IPS-18a (cell line): ENCODE data around the gene PRSS1.
"Not testable (repeated sequence)": the region's sequence is repeated elsewhere in the genome, so short reads cannot be mapped to it uniquely, and the experiment has no call there.

Source experiments
- H3K27ac ChIP-seq: one replicate; pipeline ENCODE4 v1.5.1; 2013; ENCODE audit warnings: low read length
- H3K27me3 ChIP-seq: one replicate; pipeline ENCODE4 v1.6.1; 2013; ENCODE audit warnings: mild to moderate bottlenecking, low read length; ENCODE audit not compliant: control insufficient read depth, insufficient read depth
- H3K36me3 ChIP-seq: one replicate; pipeline ENCODE4 v1.6.1; 2013; ENCODE audit warnings: low read depth, low read length; ENCODE audit not compliant: control insufficient read depth
- H3K4me1 ChIP-seq: one replicate; pipeline ENCODE4 v1.6.1; 2013; ENCODE audit warnings: low read depth, low read length; ENCODE audit not compliant: control insufficient read depth
- H3K4me3 ChIP-seq: one replicate; pipeline ENCODE4 v1.5.1; 2013; ENCODE audit warnings: low read length
- H3K9ac ChIP-seq: one replicate; pipeline ENCODE4 v1.6.1; 2013; ENCODE audit warnings: mild to moderate bottlenecking, low read length, moderate library complexity
- H3K9me3 ChIP-seq: one replicate; pipeline ENCODE4 v1.6.1; 2013; ENCODE audit warnings: low read depth, low read length; ENCODE audit not compliant: control insufficient read depth

PRSS1 gene

DNA sequence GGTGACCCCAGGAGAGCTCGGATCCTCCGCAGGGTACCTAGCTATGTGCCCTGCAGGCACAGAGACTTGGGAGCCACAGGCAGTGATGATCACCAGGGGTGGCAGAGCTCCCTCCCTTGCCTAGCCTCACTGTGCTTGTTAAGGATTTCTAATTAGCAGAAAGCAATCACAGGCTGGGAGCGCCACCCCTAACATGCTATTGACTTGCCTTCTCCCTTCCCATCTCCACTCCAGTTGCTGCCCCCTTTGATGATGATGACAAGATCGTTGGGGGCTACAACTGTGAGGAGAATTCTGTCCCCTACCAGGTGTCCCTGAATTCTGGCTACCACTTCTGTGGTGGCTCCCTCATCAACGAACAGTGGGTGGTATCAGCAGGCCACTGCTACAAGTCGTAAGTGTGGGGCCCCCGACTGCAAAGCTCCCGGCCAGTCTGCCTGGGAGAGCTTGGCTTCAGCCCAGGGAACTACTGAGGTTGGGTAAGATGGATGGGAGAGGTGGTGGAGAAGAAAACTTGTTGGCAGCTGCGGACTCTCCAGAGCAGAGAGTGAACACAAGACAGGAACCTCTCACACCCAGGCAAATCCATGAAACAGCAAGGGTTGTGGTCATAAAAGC, 1.2 kb downstream of the PRSS1 start:
- H3K9ac ChIP-seq: no peak overlapping the region
- H3K4me3 ChIP-seq: no peak overlapping the region
- no peaks in the 10 kb centered on the region for H3K4me1 ChIP-seq
- no peaks in the 10 kb centered on the region for H3K27me3 ChIP-seq
- H3K27ac ChIP-seq: no peak overlapping the region
- no peaks in the 10 kb centered on the region for H3K9me3 ChIP-seq
- no peaks in the 10 kb centered on the region for H3K36me3 ChIP-seq

DNA sequence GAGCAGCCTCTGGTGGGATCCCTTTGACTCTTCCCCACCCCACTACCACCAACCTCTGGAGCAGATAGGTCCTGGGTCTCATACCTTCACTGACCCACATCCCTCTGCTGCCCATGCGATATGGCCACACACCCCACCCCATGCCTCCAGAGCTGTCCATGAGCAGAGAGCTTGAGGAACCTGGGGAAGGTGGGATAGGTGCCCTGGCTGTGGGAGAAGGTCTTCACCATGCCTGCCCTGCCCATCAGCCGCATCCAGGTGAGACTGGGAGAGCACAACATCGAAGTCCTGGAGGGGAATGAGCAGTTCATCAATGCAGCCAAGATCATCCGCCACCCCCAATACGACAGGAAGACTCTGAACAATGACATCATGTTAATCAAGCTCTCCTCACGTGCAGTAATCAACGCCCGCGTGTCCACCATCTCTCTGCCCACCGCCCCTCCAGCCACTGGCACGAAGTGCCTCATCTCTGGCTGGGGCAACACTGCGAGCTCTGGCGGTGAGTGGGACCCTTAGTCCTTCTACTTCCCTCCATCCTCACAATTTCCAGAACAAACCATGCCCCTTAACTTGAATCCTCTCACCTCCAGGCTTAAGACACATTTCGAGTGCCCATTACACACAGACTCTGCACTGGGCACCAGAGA, 2.4 kb downstream of the PRSS1 start:
- not testable (repeated sequence) for H3K9ac ChIP-seq, H3K4me3 ChIP-seq, H3K27ac ChIP-seq, H3K36me3 ChIP-seq, H3K9me3 ChIP-seq, H3K4me1 ChIP-seq, H3K27me3 ChIP-seq

DNA sequence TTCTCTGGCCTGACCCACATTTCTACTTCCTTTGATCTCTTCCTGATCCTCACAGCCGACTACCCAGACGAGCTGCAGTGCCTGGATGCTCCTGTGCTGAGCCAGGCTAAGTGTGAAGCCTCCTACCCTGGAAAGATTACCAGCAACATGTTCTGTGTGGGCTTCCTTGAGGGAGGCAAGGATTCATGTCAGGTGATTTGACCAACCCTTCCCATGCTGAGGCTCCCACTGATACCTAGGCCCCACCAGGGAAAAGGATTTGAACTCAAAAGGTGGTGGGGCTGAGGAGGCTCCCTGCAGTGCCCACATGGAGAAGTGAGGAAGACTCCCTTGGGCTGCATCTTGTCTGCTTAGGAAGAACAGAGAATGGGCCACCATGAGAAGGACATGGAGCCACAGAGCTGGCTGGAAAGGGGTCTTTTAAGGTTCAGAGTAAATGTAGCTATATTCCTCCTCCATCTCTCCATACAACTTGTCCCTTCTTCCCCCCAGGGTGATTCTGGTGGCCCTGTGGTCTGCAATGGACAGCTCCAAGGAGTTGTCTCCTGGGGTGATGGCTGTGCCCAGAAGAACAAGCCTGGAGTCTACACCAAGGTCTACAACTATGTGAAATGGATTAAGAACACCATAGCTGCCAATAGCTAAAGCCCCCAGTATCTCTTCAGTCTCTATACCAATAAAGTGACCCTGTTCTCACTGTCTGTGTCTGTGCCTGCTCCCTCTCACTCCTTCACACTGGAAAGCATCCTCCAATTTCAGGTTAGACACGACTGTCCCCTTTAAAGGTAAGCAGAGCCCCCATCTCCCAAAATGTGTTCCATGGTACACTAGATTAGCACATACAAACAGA, 3.3 kb downstream of the PRSS1 start:
- no peaks in the 10 kb centered on the region for H3K27me3 ChIP-seq
- no peaks in the 10 kb centered on the region for H3K9me3 ChIP-seq
- H3K4me3 ChIP-seq: no peak overlapping the region
- H3K4me1 ChIP-seq: no peaks in the 10 kb centered on the region
- H3K9ac ChIP-seq: no peak overlapping the region
- H3K36me3 ChIP-seq: no peaks in the 10 kb centered on the region
- no peak overlapping the region for H3K27ac ChIP-seq

DNA sequence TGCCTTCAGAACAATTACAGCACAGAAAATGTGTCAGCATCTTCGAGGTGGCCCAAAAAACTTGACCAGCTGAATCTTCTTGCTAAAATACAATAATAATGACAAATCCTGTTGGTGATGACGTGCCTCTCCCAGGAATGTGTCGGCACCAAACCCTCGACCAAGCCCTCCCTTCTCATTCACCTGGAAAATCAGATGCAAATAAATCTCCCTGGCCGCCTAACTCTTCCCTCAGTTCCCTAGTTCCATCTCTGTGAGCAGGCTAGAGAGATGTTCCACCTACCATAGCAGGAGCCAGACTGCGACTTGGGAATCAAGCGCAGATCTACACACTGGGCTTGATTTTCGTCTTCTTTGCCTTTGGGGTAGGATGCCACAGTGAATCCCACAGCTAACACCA, 4.1 kb downstream of the PRSS1 start:
- Histone ChIP-seq H3K9ac (no peak overlapping the region), H3K27ac (no peak overlapping the region), H3K4me1 (no peaks in the 10 kb centered on the region), H3K36me3 (no peaks in the 10 kb centered on the region), H3K9me3 (no peaks in the 10 kb centered on the region), H3K4me3 (no peak overlapping the region), H3K27me3 (no peaks in the 10 kb centered on the region)

DNA sequence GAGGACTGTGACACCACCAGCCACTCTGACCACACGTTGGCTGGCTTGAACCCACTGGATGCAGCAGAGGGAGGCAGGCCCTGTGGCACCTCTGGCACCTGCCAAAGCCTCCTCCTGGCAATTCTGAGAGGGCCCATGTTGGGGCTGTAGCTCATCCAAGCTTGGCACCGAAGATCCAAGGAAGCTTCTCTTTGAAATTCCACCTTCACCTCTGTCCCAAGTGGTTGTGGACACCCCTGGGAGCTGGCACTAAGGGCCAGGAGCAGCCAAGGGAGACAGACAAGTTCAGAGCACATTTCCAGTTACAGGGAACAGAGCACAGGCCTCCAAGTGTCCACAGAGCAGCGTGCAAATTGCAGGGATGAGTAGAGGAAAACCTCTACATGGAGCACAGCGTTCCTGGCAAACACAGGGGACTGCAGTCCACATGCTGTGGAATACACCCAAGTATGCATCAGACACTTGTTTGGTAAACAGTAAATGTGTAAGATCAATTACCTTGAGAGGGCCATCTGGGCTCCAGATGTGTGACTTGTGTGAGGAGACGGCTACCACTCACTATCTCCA, 4.7 kb downstream of the PRSS1 start:
- not testable (repeated sequence) for H3K36me3 ChIP-seq, H3K9ac ChIP-seq, H3K9me3 ChIP-seq, H3K27me3 ChIP-seq, H3K4me3 ChIP-seq, H3K27ac ChIP-seq, H3K4me1 ChIP-seq

DNA sequence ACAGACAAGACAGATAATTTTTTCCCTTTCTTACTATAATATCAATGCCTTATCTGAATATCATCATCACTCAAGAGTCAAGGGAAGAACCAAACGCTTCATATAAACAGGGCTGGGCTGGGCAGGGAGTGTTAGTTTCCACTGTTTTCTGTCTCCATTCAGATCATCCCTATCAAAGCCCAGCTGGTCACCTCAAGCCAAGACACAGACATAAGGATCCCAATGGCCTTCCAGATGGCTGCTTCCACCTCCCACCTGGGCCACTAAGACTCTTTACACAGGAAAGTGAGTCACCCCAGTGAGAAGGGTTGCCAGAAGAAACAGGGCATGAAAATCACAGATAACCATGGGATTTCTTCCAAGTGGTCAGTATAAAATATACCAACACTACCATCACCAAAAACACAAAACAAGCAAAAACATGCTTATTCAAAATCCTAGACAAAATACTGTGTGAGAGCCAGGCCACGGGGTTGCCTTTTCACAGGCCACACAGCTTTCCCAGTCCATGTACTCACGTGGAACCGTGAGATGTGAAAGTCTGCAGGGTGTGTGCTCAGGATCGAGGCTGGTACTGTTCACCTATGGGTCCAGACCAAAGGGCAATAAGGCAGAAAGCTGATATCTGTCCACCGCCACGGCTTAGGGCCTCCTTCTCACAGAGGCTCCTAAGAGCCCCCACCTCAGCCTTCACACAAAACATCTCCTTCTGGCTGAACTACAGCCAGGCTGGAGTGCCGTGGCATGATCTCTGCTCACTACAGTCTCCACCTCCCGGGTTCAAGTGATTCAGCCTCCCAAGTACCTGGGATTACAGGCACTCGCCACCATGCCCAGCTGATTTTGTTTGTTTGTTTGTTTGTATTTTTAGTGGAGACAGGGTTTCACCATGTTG, 5.7 kb downstream of the PRSS1 start:
- H3K4me3 ChIP-seq: no peak overlapping the region
- H3K9ac ChIP-seq: no peak overlapping the region
- no peaks in the 10 kb centered on the region for H3K27me3 ChIP-seq
- no peak overlapping the region for H3K27ac ChIP-seq
- H3K36me3 ChIP-seq: no peaks in the 10 kb centered on the region
- H3K4me1 ChIP-seq: no peaks in the 10 kb centered on the region
- no peaks in the 10 kb centered on the region for H3K9me3 ChIP-seq

DNA sequence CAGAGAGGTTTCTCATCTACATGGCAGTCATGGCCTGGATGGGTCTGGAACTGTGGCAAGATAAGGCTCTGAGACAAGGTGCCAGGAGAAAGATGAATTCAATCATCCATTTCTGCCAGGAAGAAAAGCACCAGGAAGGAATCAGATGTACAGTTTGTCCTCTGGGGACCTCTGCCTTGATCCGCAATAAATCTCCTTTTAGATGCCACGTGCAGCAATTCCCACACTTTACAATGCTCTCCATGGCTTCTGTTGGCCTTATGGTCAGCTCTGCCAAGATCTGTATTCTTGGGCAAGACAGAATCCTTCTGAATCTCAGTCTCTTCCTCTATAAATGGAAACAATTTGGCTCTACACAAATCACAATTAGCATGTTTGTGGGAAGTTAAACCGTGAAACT, 9.0 kb downstream of the PRSS1 start:
- H3K4me3 ChIP-seq, H3K36me3 ChIP-seq, H3K9ac ChIP-seq, H3K27ac ChIP-seq, H3K27me3 ChIP-seq, H3K4me1 ChIP-seq, H3K9me3 ChIP-seq: not testable (repeated sequence)

DNA sequence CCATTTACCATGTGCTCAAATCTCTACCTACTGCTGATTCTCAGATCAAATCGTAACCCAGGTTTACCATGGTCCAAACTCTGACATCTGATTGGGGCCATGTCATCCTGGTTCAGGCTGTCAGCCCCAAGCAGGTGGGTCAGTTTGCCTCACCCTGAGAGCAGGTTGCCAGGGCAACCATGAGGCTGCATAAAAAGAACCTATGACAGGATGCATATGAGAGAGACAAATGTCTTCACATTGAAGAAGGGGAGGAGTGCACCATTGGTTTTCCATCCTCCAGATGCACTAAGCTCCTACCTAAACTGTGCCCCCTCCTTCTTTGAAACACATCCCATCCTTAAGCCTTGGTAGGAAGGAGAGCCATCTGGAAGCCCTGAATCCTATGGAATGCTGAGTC, 10.2 kb downstream of the PRSS1 start:
- no peak overlapping the region for H3K27ac ChIP-seq
- no peak overlapping the region for H3K4me3 ChIP-seq
- no peak overlapping the region for H3K9ac ChIP-seq
- no peaks in the 10 kb centered on the region for H3K36me3 ChIP-seq
- H3K27me3 ChIP-seq: no peaks in the 10 kb centered on the region
- H3K4me1 ChIP-seq: no peaks in the 10 kb centered on the region
- no peaks in the 10 kb centered on the region for H3K9me3 ChIP-seq

DNA sequence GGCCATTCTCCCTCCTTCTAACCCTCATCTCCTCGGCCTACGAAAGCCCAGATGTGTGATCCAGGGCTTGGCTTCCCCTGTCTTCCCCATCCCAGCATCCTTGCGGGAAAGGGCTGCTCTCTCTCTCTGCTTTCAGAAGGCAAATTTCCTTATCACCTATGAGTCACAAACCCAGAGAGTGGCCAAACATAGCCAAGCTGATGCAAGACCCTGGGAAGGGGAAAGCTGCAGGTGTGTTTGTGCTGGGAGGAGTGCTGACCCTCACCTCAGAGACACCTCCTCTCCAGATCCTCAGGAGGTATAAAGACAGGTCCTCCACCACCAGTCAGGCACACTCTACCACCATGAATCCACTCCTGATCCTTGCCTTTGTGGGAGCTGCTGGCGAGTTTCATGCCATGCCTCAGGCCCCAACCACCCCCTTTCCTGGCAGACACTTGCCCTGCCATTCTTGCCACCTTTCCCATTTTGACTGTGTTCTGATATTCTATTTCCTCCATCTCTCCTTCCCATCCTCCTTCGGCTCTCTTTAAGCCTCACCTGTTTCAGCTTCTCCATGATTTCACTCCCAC, 10.9 kb downstream of the PRSS1 start:
- Histone ChIP-seq H3K4me1 (no peaks in the 10 kb centered on the region), H3K36me3 (no peaks in the 10 kb centered on the region), H3K27ac (no peak overlapping the region), H3K27me3 (no peaks in the 10 kb centered on the region), H3K9me3 (no peaks in the 10 kb centered on the region), H3K9ac (no peak overlapping the region), H3K4me3 (no peak overlapping the region)

DNA sequence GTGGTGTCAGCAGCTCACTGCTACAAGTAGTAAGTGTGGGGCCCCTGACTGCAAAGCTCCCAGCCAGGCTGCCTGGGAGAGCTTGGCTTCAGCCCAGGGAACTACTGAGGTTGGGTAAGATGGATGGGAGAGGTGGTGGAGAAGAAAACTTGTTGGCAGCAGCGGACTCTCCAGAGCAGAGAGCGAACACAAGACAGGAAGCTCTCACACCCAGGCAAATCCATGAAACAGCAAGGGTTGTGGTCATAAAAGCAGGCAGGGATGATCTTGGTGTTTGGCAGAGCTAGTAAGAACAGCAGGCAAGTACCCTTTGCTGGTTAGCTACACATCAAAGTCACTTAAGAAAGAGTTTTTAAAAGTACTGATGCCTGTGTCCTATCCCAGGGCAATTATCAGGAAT, 12.3 kb downstream of the PRSS1 start:
- H3K4me1 ChIP-seq, H3K9ac ChIP-seq, H3K27me3 ChIP-seq, H3K4me3 ChIP-seq, H3K36me3 ChIP-seq, H3K9me3 ChIP-seq, H3K27ac ChIP-seq: not testable (repeated sequence)

DNA sequence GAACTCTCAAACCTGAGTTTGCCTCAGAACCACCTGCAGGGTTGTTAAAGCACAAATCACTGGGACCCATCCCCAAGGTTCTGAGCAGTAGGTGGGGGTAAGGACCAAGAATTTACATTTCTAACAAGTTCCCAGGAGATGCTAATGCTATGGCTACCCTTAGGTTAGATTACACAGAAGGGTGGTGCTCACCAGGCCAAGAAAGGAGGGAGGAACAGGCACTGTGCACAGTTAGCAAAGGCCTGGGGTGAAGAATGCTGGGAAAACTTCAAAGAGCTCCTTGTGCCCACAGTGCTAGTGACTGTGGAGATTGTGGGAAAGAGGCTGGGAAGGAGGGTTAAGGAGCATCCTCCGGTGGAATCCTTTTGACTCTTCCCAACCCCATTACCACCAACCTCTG, 12.8 kb downstream of the PRSS1 start:
- Histone ChIP-seq H3K4me3 (no peak overlapping the region), H3K9ac (no peak overlapping the region), H3K9me3 (no peaks in the 10 kb centered on the region), H3K27me3 (no peaks in the 10 kb centered on the region), H3K27ac (no peak overlapping the region), H3K4me1 (no peaks in the 10 kb centered on the region), H3K36me3 (no peaks in the 10 kb centered on the region)
